HG02763 (cell line): ENCODE data around the gene KIAA1755.

Experiments used
- ATAC-seq: cut with Tn5 transposase; IDR thresholded peaks from one replicate; pipeline ENCODE4 v1.9.1; 2021; ENCODE audit warnings: mild to moderate bottlenecking, moderate library complexity; ENCODE audit not compliant: unreplicated experiment

The KIAA1755 gene

DNA sequence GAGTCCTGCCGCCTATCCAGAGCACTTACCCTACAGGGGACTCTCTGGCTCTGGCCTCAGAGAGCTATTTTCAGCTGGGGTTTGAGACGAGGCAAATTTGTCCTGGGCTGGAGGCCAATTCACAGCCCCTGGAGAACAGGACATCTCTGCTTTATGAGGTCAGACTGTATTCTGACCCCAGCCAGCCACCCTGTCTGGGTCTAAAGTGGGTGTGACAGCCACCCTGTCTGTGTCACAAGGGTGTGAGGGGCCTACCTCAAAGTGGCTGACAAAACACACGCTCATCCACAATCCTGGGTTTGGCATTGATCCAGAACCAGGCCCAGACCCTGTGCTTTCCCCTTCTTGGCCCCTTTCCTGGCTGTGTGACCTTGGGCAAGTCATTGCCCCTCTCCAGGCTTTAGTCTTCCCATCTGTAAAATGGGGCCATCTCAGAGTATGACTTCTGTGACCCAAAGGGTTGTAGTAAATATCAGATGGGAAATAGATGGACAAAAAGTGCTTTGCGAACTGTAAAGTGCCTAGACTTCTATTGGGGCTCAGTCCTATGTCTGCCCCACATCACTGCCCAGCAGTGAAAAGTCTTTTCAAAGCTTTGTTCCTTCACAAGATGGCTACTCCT, 51.4 kb downstream of the KIAA1755 start:
- ATAC-seq = no peak

DNA sequence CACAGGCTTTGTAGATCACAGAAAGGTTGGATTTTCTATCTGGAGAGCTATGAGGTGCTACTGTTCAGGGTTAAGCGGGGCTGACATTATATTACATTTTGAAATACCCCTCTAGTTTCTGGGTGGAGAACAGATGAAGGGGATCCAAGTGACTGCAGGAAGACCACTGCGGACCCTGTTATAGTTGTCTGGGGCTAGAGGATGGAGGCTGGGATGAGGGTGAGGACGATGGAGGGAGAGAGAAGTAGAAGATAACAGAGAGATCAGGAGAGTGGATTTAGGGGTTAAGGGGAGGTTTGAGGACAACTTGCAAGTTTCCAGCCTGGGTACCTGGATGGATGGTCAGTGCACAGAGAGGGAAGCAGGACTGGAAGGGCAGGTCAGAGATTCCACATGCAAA, 52.0 kb downstream of the KIAA1755 start:
- no peak for ATAC-seq

DNA sequence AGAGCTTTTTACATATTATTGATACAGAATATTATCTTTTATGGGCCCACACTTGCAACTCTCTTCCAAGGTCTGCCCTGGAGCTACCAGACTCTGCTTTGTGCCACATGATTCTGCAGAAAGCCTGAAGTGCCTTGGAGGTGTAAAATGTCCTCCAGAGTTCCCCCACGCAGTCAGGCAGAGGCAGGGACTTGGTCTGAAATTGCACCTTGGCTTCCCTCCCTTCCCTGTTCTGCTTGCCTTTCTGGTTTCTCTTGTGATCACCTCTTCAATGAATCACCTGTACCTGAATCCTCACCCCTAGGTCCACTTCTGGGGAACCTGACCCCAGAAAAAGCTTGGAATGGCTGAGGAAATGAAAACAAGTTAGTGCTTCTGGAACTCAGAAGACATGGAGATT, 52.4 kb downstream of the KIAA1755 start:
- ATAC-seq = no peak

- ATAC-seq = no peak
Observed at GRCh38 chr20:38207621-38208020, 52.9 kb downstream of the KIAA1755 start.

- ATAC-seq = no peak
Observed at GRCh38 chr20:38205001-38205400, 55.5 kb downstream of the KIAA1755 start.

GRCh38 chr20:38203981-38204357, 56.6 kb downstream of the KIAA1755 start:
- no peak for ATAC-seq

- ATAC-seq = no peak
Observed at GRCh38 chr20:38203337-38203980, 57.1 kb downstream of the KIAA1755 start.

- ATAC-seq = no peak
Observed at GRCh38 chr20:38202982-38203293, 57.6 kb downstream of the KIAA1755 start.

DNA sequence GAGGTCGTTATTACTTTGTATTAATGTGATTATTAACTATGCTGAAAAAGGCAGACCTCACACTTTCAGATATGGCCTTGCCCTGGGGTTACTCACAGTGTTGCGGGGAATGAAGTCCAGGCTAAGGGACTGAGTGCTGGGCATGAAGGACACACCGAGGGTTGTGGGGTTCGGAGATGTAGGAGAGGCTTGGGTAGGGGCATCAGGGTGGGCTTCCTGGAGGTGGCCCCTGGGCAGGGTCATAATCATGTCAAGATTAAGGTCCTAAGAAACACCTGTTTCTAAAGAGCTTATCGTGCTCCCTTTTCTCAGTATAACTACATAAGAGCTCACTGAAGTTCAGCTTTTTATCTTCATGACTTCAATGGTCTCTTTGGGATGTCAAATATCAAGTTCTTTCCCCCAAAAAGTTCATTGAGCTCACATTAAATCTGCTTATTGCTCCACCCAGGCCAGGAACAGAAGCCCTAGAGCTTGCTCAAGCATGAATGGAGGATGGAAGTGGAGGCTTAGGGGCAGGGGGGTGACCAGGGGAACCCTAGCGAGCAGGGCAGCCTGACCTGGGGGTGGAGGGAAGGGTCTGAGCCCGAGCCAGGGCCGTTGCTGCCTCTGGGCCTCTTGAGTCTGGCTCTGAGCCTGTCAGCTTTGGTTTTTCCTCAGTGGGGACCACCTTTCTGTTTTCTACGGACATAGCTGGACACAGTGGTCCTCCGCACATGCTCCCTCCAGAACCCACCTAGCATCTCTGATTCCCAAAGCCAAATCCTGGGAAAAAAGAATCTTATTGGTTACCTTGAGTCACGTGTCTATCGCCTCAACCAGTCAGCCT, 58.2 kb downstream of the KIAA1755 start:
- ATAC-seq = no peak

- ATAC-seq = no peak
Observed at GRCh38 chr20:38201356-38201755, 59.2 kb downstream of the KIAA1755 start.

- ATAC-seq = no peak
Observed at GRCh38 chr20:38200646-38201045, 59.9 kb downstream of the KIAA1755 start.

DNA sequence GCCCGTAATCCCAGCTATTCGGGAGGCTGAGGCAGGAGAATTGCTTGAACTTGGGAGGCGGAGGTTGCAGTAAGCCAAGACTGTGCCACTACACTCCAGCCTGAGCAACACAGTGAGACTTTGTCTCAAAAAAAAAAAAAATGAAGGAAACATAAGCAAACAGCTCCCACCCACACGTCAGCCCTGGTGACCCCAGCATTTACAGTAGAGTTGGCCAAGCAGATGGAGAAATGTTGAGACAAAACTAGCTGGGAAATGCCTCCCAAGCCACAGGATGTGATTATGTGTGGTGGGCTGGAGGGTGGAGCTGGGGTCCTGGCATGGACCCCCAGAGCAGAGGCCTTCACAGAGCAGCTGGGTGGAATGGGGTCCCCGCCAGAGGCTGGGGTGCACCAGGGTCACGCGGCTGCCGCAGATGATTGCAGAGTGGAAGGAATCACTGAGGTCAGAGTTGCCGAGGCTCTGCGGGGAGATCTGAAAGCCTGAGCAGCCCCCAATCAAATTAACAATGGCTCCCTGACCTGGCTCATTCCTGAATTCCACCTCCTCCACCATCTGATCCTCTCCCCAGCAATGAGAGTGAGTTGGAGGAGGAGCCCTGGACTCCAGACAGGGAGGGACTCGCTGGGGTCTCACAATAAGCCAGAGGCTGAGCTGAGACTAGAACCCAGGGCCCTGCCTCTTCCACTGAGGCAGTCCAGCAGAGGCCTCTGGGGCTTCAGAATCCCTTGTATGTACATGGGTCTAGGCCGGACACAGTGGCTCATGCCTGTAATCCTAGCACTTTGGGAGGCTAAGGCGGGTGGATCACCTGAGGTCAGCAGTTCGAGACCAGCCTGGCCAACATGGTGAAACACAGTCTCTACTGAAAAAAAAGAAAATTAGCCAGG, 60.8 kb downstream of the KIAA1755 start:
- no peak for ATAC-seq

- ATAC-seq = no peak
Observed at GRCh38 chr20:38198238-38198861, 62.2 kb downstream of the KIAA1755 start.

- ATAC-seq = no peak
Observed at GRCh38 chr20:38197619-38198018, 62.9 kb downstream of the KIAA1755 start.

DNA sequence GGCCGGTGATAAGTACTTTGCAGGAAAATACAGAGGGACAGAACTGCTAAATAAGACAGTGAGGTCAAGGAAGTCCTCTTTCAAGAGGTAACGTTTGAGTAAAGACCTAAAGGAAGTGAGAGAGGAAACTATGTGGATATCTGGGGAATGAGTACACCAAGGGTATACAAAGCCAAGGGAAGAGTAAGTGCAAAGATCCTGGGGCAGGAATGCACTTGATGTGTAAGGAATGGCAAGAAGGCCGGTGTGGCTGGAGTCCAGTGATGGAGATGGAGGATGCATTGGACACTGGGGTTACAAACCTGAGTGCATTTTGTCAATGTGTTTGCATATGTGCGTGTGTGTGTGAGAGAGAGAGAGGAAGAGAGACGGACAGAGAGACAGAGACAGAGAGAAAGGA, 63.3 kb downstream of the KIAA1755 start:
- no peak for ATAC-seq

- ATAC-seq = no peak
Observed at GRCh38 chr20:38196592-38196991, 63.9 kb downstream of the KIAA1755 start.

DNA sequence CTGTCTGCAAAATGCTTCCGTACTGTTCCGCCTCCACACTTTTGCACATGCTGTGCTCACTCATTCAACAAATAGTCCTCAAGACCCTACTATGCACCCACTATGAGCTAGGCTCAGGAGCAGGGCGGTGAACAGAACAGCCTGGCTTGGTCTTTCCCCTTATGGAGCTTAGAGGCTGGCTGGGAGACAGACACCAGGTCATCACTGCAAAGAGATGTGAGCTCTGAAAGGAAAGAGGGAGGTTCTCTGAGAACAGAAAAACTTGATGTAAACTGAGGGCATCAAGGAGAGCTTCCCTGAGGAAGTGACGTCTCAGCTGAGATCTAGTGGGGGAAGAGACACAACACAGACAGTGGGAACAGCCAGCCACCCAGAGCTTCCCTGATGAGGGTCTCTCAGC, 64.5 kb downstream of the KIAA1755 start:
- no peak for ATAC-seq

GRCh38 chr20:38195521-38195920, 65.0 kb downstream of the KIAA1755 start:
- ATAC-seq = no peak

GRCh38 chr20:38194971-38195504, 65.5 kb downstream of the KIAA1755 start:
- ATAC-seq = no peak

DNA sequence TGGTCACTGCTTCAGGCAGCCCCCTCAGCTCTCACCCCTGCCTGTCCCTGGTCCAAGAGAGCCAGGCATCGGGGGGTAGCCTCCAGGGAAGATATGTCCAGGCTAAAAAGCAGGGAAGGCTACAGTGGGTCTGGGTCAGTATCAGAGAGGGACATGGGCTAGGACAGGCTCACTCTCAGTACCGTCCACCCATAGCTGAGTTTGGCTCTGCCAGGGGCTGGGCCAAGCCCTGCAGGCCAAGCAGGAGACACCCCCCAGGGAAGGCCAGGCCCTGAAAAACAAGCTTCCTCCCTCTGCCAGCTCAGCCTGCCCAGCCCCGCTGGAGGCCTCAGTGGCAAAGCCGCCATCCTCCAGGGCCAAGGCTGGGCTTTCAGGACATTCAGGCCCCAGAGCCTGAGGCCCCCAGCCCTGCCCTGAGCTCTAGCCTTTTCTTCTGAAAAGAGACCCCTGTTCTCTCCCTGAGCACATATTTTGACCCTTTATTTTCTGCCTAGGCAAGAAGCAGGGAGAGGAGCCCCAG, 66.9 kb downstream of the KIAA1755 start:
- ATAC-seq = no peak
